Thoracic aorta (tissue), 2 donors: ENCODE results near the gene MIER1. TPM values are rescaled to one million over a fixed set of nuclear protein-coding genes. Genes with fewer than 3 reads are reported as not detected.

ENCODE experiments used
- ATAC-seq: fragments of 150-250 bp; one replicate; pipeline ENCODE4 v1.8.0; 2017; ENCODE audit warnings: low read depth; ENCODE audit not compliant: insufficient number of reproducible peaks, low FRiP score
- DNase-seq: peaks from one replicate; pipeline ENCODE4 v3.0.0-alpha.2; 2020; ENCODE audit warnings: low spot score
- H3K27ac ChIP-seq, 2 donors: fragments of 200-600 bp; sonication (generic); 1 replicate in 1 of 2; 2 replicates in 1 of 2; pipeline ENCODE4 v1.5.1; 2016; ENCODE audit warnings: mild to moderate bottlenecking in 2 of 2, moderate library complexity in 2 of 2
- H3K27me3 ChIP-seq: fragments of 200-600 bp; sonication (generic); replicated peaks from 2 replicates; pipeline ENCODE4 v1.6.0; 2016; ENCODE audit warnings: mild to moderate bottlenecking; ENCODE audit not compliant: insufficient read depth
- H3K36me3 ChIP-seq: fragments of 200-600 bp; sonication (generic); one replicate; pipeline ENCODE4 v1.5.1; 2016
- H3K4me1 ChIP-seq, 2 donors: fragments of 200-600 bp; sonication (generic); 1 replicate in 1 of 2; 2 replicates in 1 of 2; pipeline versions ENCODE4 v1.5.1 to v1.6.0; 2016; ENCODE audit warnings: low read depth in 2 of 2, mild to moderate bottlenecking in 1 of 2; ENCODE audit not compliant: control insufficient read depth in 1 of 2
- H3K4me3 ChIP-seq: fragments of 200-600 bp; sonication (generic); 2 replicates; pipeline ENCODE4 v1.5.1; 2016; ENCODE audit warnings: mild to moderate bottlenecking
- H3K9me3 ChIP-seq: fragments of 200-600 bp; sonication (generic); 2 replicates; pipeline ENCODE4 v1.5.1; 2016
- total RNA-seq, 2 donors: library from RNA; depleted of rRNA; stranded (reverse); fragments of >200 nt; gene quantifications; one replicate each; pipeline versions ENCODE4 v1.1.0 to v1.2.3, GENCODE V29; 2016
- TF ChIP-seq, protein P1 (sequence below): fragments of 200-600 bp; sonication (generic); IDR thresholded peaks from one replicate; pipeline ENCODE4 v1.5.1; 2019; ENCODE audit warnings: antibody characterized with exemption

MIER1 gene
- total RNA-seq, 2 donors from 2014 or later: 46.0 to 50.9 TPM

DNA sequence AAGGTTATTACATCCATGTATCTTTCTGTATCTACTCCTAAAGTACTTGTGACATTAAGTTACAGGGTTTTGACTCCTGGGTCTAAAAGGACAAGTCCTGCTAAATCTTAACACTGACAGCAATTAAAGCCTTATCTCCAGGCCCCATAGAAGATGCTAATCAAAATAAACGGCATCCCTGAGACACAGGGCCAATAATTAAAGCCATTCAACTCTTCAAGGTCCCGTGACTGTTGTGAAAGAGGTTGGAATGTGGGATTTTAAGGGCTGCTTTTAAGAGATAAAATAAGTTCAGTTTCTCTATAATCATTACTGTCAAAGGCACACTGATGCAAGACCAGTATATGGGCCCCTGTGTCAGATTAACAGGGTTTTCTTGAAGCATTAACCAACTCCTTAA is 8.5 kb upstream of the MIER1 start:
- Histone ChIP-seq H3K27ac (no peak overlapping the region), H3K27me3 (no peaks in the 10 kb centered on the region), H3K4me3 (no peak overlapping the region), H3K4me1 (peaks cover 2 to 5% of the 10 kb centered on the region in 2 donors), H3K36me3 (no peaks in the 10 kb centered on the region), H3K9me3 (no peaks in the 10 kb centered on the region)
- TF ChIP-seq, protein P1, sequence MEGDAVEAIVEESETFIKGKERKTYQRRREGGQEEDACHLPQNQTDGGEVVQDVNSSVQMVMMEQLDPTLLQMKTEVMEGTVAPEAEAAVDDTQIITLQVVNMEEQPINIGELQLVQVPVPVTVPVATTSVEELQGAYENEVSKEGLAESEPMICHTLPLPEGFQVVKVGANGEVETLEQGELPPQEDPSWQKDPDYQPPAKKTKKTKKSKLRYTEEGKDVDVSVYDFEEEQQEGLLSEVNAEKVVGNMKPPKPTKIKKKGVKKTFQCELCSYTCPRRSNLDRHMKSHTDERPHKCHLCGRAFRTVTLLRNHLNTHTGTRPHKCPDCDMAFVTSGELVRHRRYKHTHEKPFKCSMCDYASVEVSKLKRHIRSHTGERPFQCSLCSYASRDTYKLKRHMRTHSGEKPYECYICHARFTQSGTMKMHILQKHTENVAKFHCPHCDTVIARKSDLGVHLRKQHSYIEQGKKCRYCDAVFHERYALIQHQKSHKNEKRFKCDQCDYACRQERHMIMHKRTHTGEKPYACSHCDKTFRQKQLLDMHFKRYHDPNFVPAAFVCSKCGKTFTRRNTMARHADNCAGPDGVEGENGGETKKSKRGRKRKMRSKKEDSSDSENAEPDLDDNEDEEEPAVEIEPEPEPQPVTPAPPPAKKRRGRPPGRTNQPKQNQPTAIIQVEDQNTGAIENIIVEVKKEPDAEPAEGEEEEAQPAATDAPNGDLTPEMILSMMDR: no peak
- ATAC-seq (no peak), DNase-seq (no peak)

- no peak for DNase-seq
- no peak for ATAC-seq
- Histone ChIP-seq H3K4me3 (no peak overlapping the region), H3K27ac (no peak overlapping the region), H3K36me3 (no peaks in the 10 kb centered on the region), H3K27me3 (no peaks in the 10 kb centered on the region), H3K4me1 (peaks cover 2 to 5% of the 10 kb centered on the region in 2 donors), H3K9me3 (no peaks in the 10 kb centered on the region)
- TF ChIP-seq, protein P1: no peak
Observed at GRCh38 chr1:66917476-66917875, 7.3 kb upstream of the MIER1 start.

GRCh38 chr1:66919063-66919462 is 5.7 kb upstream of the MIER1 start:
- no peaks in the 10 kb centered on the region for H3K27me3 ChIP-seq
- no peaks in the 10 kb centered on the region for H3K36me3 ChIP-seq
- no peak overlapping the region for H3K27ac ChIP-seq
- DNase-seq (no peak), ATAC-seq (no peak)
- H3K9me3 ChIP-seq: no peaks in the 10 kb centered on the region
- TF ChIP-seq, protein P1: no peak
- peaks cover 8 to 17% of the 10 kb centered on the region in 2 donors for H3K4me1 ChIP-seq
- H3K4me3 ChIP-seq: no peak overlapping the region

- H3K4me3 ChIP-seq: no peak overlapping the region
- ATAC-seq (no peak), DNase-seq (no peak)
- no peaks in the 10 kb centered on the region for H3K36me3 ChIP-seq
- H3K9me3 ChIP-seq: no peaks in the 10 kb centered on the region
- H3K27me3 ChIP-seq: no peaks in the 10 kb centered on the region
- peaks cover 8 to 19% of the 10 kb centered on the region in 2 donors for H3K4me1 ChIP-seq
- H3K27ac ChIP-seq: no peak overlapping the region
- TF ChIP-seq, protein P1: no peak
Observed at GRCh38 chr1:66919828-66920227, 5.0 kb upstream of the MIER1 start.

GRCh38 chr1:66920543-66920942 is 4.2 kb upstream of the MIER1 start:
- no peaks in the 10 kb centered on the region for H3K27me3 ChIP-seq
- H3K36me3 ChIP-seq: no peaks in the 10 kb centered on the region

More at GRCh38 chr1:66920543-66920942, 4.2 kb upstream of the MIER1 start:
- Histone ChIP-seq H3K4me3 (no peak overlapping the region), H3K27ac (no peak overlapping the region), H3K4me1 (peaks cover 8 to 19% of the 10 kb centered on the region in 2 donors), H3K9me3 (no peaks in the 10 kb centered on the region)
- TF ChIP-seq, protein P1: no peak
- ATAC-seq (no peak), DNase-seq (no peak)
